Inflammatory macrophage (primary cell): Measurements from ENCODE around the gene LCP1.

ENCODE experiments used
- DNase-seq, 2 donors: peaks; one replicate each; pipeline ENCODE4 v3.0.0-alpha.2; 2020 to 2022

LCP1 gene

DNA sequence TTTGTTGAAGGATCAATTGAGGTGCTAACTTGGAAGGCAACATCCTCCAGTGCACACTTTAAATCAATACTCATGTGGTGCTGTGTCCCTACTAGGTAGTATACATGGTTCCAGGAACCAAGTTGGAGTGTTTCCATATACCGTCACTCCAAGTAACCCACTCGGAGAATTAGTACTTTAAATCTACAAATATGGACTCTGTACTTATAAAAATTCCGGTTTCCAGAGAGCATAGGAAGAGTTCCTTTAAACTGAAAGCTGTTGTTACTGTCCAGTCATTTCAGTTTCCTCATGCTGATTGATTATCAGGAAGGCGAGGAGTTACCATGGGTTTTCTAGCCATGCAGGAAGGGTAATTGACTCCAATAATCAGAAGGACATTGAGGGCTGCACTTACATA is 84.3 kb downstream of the LCP1 start:
- DNase-seq, result no peak

DNA sequence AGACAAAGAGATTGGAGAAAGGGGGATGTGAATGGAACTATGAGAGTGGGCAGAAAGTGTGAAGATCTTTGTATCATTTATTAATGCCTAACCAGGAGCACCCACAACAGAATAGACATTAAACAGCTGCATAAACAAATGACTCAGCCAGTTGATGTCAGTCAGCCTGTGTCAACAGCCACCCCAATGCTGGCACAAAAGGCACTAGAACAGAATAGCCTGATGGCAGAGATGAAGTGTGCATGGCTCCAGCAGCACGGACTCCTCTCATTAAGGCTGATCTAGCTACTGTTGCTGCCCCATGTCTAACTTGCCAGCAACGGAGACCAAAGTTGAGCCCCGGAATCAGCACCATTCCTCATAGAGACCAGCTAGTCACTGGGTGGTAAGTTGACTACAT is 85.0 kb downstream of the LCP1 start:
- DNase-seq, result no peak

DNA sequence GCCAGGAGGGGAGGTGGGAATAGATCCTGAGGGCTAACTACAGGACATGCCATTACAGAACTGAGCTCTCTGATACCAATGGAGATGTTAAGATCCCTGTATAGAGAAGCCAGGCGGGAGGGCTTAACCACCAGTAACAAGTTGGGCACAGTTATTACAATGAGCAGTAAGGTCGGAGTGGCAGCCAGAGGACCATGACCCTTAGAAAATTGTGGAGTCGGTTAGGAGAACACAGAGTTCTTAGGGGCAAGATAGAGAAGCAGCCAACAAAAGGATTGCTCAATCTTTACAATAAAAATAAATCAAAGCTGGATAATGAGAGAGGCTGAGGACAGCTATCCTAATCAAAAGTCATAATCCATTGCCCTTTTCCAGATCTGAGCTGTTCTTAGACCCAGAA is 87.5 kb downstream of the LCP1 start:
- no peak for DNase-seq

DNA sequence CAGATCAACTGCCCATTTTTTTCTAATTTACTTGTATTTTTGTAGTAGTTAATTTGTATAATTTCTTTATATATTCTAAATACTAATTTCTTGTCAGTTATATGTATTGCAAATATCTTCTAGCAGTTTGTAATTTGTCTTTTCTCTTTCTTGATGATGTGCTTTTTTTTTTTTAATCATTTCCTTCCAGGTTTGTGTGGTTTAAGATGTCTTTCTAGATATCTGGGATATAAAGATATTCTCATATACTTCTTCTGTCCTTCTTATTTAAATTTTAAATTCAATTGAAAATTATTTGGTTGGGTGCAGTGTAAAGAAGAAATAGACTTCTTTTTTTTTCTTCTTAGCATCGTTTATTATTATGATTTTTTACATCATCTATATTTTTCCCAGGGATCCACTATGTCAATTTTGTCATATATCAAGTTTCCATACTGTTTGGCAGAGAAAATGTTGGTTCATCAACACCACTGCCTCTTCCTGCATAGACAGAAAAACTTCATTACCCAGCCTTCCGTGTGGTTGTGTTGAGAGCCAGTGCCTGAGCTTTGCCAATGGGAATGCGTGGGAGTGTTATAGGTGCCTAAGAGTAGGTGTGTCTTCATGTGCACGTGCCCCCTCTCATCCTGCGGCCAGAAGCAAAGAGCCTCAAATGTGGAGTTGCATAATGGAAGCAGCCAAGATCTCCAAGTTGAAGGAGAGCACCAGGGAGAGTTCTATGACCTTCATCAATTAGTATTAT is 93.0 kb downstream of the LCP1 start:
- DNase-seq, result no peak

DNA sequence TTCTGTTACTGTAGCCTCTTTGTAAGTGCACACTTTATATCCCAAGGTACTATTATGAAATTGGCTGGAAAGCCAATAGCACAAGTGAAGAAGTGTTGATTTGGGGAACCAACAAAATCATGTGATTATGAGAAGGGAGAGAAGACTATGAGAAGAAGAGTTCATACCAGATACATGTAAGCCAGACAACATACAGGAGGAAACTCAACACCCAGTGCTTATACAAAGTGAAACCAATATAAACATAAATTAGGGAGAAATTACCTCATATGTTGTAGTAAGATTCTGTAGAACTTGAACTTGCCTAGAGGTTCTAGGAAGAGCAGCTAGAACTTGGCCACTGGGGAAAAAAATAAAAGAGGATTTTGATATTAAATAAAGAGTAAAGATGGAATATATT is 94.5 kb downstream of the LCP1 start:
- DNase-seq, result peak; percentile 48 to 81

DNA sequence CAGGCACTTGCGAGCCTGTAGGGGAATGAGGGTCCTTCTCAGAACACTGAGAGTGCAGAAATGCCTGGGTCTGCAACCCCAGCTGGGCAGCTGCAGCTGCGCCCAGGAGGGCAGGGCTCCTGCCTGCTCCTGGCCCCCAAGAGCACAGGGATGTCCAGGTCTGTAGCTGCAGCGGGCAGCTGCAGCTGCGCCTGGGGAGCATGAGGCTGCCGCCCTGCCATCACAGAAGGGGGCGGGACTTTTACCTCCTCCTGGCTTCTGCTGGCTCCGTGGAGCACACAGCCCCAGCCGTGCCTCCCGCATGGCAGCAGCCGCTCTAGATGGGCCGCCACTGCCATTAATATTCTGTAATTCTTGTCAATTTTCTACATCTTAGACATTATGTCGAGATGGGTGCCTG is 95.0 kb downstream of the LCP1 start:
- no peak for DNase-seq

DNA sequence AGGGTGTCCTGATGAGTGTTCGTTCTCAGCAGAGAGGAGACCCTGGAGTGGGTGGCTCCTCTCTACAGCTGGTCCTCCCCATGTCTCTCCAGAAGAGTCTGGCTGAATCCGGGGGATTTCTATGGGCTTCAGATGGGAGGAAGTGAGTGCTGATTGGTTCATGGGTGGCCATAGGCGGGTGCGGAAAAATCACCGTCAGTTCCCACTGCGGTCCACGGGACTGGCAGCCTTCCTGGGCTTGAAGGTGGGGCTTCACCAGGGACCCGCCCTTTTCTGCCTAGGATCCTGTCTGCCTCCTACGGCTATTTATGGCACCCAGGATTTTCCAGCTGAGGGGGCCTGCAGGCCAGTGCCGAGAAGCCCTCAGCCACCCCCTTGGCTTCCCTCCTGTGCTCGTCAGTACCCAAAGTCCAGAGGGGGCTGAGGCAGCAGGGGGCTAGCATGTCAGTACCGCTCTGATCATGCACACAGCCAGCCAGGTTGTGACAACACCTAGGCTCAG is 95.5 kb downstream of the LCP1 start:
- no peak for DNase-seq

DNA sequence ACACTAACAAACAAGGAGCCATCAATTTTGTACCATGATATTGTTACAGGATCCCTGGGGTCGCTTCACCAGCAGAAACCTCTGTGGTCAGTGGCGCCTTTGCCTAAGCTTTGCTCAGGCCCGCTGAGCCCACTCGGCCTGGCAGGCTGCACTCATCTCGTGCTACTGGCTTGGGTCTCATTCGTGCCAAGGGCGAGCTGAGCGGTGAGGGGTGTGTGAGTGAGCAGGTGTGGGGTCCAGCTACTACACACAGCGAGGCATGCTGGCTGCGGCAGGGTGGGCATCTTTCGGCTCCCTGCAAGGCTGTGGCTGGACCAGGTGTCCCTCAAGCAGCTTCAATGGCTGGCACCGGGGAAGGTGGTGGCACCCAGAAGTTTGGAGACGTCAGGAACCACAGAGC is 96.2 kb downstream of the LCP1 start:
- DNase-seq, result no peak

DNA sequence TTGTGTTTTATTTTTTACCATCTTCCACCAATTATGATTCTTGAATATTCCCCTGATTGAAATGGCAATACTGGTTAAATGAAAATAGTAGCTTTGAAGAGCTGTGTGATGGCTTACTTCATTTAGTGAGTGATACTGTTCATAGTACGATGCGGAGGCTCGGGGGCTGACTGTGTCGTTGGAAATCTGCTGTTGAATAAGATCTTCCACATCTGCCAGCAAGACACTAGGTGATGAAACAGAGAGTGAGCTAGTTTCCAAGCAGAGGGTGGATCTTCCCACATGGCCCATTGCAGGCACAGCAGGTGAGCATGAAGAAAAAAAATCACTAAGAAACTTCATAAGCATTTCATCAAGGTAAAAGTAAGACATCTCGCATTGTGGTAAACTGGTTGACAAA is 99.7 kb downstream of the LCP1 start:
- no peak for DNase-seq

DNA sequence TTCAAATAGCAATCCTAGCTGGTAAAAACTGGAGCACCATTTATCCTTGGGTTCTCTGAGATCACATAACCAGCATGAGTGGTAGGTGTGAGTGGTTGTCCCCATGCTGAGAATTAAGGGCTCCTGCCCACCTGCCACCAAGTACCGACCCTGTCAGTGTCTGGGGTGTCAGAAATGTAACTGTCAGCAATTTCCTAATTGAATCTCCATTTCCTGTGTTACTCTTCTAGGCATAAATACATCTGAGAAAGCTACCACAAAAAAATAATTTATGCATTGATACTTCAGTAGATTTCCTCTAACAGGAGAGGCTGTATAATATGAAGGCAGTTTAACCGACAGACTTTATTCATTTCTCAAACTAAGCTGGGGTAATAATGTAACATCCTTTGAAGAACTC is 102.2 kb downstream of the LCP1 start:
- no peak for DNase-seq

DNA sequence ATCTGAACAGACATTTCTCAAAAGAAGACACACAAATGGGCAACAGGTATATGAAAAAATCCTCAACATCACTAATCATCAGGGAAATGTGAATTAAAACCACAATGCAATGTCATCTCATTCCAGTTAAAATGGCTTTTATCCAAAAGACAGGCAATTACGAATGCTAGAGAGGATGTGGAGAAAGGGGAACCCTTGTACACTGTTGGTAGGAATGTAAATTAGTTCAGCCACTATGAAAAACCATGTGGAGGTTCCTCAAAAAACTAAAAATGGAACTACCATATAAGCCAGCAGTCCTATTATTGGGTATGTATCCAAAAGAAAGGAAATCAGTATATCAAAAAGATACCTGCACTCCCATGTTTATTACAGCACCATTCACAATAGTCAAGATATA is 104.7 kb downstream of the LCP1 start:
- peak; percentile 43 to 67 for DNase-seq

DNA sequence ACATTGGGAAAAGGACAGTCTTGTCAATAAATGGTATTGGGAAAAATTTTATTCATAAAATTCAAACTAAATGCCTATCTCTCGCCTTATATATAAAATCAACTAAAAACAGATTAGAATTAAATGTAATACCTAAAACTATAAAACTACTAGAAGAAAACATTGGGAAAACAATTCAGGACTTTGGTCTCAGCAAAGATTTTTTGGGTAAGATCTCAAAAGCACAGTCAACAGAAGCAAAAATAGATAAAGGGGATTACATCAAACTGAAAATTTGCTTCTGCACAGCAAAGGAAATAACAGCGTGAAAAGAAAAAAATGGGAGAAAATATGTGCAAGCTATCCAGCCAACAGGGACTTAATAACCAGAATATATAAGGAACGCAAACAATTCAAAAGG is 105.2 kb downstream of the LCP1 start:
- DNase-seq, result no peak
